NCI-H1417 treated with DMSO at 0.1 percent for 48 hours (cell line): Measurements from ENCODE around the gene SMIM12.

Experiments
- DNase-seq: peaks from one replicate; lab custom pipeline; 2025; lab: John Stamatoyannopoulos, UW

Gene SMIM12

DNA sequence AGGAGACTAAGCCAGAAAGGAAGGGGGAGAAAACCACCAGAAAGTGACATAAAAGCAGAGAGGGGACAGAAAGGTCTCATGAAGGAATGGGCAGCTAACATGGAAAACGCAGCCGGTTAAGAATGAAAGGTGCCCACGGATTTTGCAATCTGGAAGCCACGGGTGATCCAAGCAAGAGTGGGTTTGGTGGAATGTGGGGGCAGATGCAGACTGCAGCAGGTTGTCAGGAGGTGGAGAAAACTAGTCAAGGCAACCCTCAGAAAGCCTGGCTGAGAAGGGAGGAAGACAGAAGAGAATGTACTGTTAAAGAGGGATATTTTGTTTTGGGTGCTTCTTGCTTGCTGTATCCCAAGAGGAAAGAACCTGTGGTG, 12.6 kb upstream of the SMIM12 start:
- DNase-seq = no peak

DNA sequence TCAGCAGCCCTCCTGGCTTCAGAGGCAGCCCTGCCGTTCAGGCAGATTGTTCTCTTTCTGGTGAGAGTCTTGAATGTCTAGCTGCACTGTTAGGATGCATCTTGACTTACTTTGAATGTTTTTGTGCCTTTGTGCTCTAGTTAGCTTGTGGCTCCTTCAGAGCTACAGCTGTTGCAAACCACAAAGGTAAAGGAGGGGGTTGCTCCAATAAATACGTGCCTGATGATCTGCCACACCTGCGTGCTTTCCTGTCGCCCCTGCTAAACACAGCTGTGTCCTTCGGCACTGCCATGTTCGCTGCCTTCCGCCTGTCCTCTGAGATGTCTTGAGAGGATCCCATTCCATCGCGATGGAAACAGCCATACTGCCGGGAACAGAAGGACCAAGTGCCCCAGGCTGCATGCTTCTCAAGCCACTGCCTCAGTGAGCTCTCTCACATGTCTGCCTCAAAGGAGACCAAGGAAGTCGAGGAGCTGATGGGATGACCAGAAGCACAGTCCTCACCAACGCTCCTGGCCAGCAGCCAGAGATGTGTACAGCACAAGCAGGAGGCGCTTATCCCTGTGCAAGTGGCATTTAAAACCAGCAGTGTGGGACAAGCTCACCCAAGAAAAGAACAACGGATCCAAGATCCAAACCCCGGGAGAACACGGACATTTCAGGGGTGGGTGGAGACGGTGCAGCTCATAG, 12.0 kb upstream of the SMIM12 start:
- DNase-seq = no peak

DNA sequence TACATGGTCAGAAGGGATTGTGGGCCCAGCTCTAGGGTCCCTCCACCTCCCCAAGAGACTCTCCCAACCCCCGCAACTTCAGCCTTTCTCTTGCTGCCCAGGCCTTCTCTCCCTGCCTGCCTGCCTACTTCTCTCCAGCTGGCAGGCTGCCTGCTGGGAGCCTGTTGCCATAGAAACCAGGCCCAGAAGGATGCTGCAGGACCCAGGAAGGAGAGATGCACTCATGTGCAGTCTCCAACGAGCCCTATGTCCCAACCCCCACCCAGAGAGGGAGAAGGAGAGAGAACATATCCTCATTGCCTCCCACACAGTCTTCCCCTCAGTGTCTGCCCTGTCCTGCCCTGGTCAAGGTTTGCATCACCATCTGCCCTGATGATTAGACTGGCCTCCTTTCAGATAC, 10.8 kb upstream of the SMIM12 start:
- DNase-seq = no peak

DNA sequence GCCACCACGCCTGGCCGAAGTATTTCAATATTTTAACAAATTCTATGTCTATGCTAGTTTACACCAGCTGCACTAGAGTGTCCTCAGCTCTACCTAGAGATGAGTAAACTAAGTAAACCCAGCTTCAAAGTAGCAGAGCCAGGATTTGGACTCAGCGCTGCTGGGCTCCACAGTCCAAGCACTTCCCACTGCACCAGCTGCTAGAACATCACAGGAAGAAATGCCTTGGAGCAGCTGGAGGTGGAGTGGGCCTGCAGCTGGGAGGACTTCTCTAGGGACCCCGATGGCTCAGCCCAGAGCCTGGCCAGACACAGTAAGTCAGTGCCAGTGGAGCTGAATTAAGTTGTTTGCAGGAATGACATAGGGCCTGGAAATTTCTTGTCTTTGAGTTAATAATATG, 10.2 kb upstream of the SMIM12 start:
- DNase-seq = no peak

DNA sequence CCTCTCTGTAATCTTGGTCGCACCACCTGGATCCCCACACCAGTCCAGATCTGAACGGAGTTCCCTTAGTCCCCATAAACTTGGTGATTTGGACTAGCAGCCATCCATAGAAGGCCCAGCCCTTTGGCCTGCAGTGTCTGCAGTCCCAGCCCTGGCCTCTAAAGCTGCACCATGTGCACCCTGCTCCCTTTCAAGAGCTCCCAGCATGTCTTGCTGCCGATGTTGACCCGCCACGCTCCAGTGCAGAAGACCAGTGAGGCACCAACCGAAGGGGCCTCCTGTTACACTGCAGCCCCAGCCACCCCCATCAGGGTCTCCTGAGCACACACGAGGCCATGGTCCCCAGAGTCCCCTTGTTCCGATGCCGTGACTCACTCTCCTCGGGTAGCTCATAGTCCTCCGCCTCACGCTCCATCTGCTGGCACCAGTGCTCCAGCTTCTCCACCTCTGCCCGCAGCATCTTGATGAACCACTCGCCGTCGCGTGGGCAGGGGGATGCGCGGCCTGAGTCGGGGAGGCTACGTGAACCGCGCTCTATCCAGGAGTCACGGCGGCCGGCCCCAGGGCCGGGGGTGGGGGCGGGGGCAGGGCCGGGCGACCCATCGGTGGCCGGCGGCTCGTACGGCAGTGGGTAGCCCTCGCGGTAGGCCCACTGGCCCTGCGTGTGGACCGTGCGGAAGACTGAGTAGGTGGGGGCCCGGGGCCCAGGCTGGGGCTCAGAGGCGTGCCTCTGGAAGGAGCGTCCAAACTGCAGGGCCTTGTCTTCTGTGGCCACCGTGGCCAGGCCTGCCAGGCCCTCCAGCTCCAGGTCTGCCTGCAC, 8.9 kb upstream of the SMIM12 start:
- DNase-seq = no peak

DNA sequence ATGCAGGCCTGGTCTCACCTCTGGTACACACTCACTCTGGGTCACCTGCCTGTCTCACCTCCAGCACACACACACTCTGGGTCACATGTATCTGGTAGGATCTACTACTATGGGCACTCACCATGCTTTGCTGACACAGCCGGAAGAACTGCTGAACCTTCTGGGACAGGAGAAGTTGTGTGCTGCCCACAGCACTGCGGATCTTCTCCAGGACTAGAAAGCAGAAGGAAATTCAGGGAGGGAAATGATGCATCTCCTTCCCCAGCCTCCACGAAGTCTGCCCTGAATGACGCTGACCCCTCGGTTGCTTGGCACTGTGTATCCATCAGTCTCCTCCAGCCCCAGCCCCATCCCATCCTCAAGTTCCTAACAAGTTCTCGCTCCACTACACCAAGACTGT, 7.9 kb upstream of the SMIM12 start:
- DNase-seq = no peak

DNA sequence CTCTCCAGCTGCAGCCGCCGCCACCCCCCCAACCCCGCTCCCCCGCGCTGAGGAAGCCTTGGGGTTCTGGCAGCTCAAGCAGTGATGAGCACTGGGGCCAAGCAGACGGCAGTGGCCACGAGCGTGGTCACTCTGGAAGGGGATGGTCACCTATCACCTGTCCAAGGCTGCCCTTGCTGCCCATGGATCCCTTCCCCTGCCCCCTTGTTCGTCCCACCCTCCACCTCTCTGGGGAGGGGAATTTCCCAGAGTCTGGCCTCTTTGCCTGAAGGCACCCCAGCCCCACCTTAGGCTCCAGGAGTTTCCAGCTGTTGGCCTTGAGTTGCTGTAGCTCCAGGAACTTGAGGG, 7.2 kb upstream of the SMIM12 start:
- no peak for DNase-seq

DNA sequence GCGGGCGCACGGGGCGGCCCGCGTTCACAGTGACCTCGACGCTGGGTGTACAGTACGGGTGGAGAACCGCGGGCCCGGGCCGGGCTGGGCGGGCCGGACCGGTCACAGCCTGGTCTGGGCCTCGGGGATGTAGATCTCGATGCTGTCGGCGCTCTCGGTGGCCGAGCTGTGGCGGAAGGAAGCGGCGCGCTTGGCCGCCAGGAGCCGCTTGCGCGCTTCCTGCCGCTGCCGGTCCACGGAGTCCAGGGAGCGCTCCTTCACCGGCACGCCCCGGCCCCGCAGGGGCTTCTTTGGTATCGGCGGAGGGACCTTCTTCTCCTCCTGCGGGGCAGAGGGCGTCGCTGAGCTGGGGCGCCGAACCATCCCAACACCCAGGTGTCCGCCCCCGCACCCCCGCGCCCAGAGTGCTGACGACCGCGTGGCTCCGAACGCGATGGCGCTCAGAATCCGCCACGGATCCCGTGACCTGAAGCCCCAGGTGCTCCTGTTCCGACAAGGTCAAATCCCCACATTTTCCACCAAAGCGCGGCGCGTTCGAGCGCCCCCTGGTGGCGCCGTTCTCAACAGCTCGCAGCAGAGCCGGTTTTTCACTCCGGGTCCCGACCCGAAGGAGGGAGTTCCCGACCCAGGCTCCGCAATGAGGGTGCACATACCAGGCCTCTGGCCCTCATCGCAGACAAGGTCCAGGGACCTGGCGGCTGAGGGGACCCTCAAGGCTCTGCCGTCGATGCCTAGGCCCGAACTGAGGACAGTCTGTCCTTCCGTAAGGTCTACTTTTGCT, 6.6 kb upstream of the SMIM12 start:
- DNase-seq = no peak

DNA sequence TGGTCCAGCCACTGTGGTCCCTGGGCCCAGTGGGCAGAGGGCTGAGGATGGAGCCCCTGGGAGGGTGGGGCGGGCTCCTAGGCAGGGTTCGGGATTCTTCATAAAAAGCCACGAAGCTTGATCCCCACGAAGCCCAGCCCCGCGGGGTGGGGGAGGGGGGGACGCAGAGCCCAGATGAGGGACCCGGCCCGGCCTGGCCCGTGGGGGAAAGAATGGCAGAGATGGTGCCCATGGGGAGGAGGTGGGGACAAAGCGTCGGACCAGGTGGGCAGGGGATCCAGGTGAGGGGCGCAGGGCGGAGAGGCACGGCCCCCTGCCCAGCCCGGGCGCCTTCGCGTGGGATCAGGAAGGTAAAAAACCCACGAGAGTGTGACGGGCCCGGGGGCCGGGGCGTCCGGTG, 6.0 kb upstream of the SMIM12 start:
- no peak for DNase-seq

DNA sequence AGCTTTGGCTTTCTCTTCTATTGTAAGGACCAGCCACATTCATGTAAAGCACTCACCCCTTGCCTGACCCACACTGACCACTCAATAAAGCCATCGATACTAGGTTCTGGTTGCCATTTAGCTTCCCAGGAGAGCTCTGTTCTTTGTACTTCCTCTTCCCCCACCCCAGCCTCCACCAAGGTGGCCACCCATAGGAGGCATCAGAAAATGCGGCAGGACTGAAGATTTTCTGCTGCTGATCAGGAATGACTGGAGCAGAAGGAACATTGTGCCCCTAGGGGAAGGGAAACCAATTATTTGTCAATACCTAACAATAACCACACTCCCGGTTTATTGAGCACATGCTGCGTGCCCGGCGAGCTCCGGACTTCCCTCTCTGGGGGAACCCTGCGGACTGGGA, 5.2 kb upstream of the SMIM12 start:
- no peak for DNase-seq

DNA sequence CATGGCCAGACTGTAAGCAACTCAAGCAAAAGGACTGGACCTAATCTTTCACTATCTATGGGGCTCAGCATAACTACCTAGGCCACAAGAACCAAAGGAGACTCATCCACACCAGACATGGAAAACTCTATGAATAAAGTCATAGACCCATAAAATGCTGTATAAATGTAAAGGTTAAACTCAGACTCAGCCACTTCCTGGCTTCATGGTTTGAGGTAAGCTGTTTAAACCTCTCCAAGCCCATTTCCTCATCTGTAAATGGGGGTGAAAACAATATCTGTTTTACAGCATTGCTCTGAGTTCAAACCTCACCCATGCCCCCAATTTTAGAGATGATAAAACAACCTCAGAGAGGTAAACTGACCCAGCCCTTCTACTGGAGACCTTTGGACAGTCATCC, 4.0 kb upstream of the SMIM12 start:
- no peak for DNase-seq

DNA sequence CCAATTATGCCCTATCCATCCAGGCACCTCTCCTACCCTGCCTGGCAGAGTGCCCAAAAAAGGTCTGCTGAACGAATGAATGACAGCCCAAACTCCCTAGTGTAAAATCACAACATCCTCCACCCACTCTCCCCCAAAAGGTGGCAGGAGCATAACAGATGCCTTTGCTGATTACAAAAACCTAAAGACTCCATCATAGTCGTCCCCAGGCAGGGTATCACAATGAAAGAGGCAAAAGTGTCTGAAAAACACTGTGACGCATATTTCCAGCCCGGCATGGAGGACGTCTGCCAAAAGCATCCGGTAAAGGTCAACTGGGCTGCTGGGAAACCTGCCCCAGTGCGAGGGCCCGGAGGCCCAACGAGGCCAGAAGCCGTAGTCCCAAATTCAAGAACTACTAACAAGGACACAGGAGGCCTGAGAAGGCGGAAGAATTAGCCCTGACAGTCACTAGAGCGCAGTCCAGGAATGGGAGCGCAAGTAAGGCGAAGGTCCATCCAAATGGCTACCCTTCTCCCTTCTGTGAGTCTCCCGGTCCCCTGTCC, 576 bp downstream of the SMIM12 start:
- DNase-seq = no peak

DNA sequence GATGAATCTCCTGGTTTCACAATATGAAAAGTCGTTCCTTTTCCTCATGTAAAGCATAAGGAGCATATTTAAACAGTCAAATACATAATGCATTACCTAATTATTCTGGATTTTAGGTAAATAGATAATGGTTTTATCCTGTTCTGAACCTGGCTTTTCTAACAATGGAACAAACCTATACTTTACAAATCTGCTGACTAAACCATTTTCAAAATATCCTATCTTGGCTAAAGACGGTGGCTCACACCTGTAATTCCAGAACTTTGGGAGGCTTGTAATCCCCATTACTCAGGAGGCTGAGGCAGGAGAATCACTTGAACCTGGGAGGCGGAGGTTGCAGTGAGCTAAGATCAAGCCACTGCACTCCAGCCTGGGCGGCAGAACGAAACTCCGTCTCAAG, 2.9 kb downstream of the SMIM12 start:
- DNase-seq = no peak

DNA sequence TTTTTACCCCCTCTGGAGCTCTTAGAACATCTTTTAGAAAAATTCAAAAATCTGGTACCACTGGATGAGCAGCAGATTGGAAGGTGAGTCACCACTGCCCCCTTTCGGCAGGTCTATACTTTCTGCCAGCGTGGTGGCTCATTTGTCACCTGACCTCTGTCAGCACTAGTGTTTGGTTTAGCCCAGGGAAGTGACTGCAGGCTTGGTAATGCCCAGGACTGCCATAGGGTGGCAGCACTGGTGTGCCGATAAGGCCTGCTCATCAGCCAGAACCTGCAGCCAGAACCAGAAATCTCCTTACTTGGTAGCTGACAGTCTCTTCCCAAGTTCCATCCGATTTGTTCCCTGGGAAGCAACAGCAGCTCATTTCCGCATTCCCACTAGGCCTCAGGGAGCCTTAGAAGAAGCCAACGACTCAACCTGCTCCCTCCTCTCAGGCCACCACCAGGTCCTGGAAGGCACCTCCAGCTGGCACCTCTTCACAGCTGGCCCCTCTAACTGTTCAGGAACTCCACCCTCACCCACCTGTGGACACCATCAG, 6.8 kb downstream of the SMIM12 start:
- DNase-seq = peak; percentile 82

DNA sequence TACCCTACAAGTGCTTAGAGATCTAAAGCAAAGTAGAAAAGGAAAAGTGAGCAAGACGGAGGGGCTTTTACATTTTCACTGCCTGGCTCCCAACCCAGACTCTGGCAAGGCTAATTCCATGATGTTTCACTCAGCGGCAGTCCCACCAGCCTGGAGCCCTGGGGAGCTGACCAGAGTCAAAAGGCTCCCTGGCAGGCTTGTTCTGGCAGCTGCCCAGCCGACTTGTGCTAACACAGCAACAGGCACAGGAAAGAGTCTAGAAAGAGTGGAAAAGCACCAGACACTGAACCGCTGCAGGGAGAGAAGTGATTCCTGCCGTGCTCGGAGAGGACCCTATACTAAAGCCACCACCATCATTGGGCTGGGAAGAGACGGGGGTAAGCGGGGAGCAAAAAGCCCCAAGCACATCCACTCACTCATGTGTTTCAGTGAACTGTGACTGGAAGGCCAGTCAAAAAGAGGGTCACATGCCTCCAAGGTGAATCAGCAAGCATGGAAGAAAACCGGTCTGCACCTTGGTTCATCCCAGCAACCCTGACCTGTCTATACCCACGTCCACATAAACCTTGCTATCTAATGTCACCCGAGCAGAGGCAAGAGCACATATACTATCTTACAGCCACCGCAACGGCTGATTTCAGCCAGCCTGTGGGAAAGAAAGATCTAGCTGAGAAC, 8.0 kb downstream of the SMIM12 start:
- DNase-seq = no peak

DNA sequence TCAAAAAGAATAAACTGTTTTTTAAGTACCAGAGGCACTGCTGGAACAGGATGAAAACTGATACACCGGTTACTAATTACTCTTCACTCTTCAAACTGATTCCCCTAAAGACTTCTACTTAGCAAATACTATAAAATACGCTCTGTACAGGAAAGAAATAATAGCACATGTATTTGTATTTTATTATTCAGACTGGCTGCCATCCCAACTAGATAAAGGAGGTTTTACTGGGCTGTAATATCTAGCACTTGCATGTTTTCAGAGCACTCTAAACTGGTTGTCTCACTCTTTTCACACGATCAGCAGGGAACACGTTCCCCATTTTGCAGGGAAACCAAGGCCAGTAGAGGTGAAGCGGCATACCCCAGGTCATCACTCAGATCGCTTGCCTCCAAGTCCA, 9.2 kb downstream of the SMIM12 start:
- DNase-seq = no peak

DNA sequence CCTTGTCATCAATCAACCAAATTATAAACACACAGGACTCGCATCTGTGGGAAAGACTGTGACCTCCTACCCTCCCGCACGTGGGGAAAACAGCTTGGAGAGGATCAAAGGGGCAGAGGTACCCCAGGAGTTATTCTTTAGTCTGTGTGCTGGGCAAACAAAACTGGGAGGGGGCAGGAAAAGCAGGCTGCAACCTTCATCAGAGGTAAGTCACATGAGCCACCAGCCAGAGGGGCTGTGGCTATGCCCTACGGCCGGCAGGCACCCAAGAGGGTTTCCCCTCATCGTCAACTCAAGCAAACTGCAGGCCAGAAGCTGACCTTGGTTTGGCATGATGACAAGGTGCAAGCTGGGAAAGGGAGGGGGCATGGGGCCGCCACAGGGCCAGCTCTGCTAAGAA, 12.5 kb downstream of the SMIM12 start:
- DNase-seq = no peak

DNA sequence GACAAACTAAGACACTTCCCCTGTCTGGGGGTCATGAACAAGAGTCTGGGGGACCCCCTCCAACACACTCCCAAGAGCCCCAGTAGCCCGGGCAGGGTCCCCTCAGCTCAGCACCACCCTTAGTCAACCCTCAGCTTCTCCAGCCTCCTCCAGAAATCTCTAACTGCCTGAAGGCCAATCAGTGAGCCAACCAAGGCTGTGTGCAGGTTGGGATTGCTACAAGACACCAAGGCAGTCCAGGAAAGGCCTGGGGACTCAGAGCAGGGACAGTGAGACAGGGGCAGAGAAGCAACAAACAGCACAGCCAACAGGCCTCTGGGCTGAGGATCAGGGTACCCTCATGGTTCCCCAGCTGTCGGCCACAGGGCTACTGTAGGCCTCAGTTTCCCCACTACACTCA, 13.3 kb downstream of the SMIM12 start:
- no peak for DNase-seq

DNA sequence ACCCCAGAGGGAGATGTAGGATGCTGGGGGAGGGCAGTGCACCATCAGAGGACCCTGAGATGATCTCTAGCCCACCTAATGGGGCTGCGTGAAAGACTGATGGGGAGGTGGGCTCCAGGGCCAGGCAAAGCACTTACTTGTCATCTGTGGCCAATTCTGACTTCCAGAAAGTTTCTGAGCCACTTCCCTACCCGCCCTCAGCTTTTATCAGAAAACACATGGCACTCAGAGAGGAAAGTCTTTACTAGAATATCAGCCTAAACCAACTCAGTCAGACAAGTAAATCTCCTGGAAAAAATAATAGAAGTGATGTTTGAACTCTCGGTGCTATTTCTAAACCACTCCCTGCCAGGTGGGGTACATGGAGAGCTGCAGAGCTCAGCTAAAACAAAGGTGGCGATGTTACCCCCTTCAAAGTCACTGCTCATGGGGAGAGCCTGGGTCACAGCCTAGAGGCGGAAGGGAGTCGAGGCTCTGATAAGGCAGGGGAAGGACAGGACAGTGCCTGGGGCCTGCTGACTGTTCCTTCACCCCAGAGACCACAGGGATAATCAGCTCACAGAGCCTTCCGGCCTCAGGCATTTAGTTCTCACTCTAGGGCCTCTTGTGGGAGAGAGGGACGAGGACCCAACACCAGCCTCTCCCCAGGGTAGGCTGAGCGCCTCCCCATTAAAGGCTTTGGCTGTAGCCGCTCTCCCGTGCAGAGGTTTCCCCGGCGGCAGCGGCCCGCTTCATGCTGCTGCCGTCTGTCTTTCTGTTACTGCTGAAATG, 14.2 kb downstream of the SMIM12 start:
- no peak for DNase-seq

DNA sequence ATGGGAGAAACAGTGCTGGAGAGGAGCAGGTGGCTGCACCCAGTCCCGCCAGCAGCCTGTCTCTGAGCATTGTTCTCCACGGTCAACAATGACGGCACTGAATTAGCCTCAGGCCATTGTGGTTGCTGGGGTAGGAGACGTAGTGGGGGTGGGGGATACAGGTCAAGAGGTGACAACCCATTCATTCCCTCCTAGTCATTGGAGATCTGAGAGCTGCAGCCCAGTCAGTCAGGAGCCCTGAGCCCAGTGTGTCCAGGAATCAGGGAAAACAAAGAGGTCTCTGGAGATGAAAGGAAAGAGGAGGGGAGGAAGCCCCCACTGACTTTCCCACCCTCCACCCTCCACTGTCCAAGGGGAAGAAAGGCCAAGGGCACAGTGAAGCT, 15.3 kb downstream of the SMIM12 start:
- DNase-seq = no peak
